Hematopoietic multipotent progenitor cell treated with erythropoietin and hydrocortisone succinate and interleukin-3 and kit ligand, for 6 days (in vitro differentiated cells): ENCODE measurements around the gene RAPGEF6.
A peak's percentile ranks its signal among the peaks of the same experiment; 100 is the strongest.
"Not testable (repeated sequence)": the region's sequence is repeated elsewhere in the genome, so short reads cannot be mapped to it uniquely, and the experiment has no call there.

Experiments
- DNase-seq: peaks from one replicate; pipeline ENCODE4 v3.0.0-alpha.2; 2015

The RAPGEF6 gene

DNA sequence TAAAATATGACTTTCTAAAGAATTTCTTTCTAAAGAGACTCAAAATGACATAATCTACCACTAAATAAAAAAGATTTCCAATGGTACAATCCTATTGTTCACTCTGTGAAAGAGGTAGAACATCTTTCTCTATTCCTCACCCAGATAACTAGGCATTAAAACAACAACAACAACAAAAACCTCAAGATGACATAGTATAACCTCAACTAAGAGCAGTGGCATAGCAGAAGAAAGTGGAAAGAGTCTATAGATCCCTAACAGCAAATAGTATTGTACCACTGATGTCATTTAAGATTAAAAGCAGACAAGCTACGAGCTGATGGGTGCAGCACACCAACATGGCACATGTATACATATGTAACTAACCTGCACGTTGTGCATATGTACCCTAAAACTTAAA lies 29.9 kb downstream of the RAPGEF6 start:
- DNase-seq = no peak

GRCh38 chr5:131595088-131596033 lies 39.7 kb downstream of the RAPGEF6 start:
- DNase-seq = no peak

DNA sequence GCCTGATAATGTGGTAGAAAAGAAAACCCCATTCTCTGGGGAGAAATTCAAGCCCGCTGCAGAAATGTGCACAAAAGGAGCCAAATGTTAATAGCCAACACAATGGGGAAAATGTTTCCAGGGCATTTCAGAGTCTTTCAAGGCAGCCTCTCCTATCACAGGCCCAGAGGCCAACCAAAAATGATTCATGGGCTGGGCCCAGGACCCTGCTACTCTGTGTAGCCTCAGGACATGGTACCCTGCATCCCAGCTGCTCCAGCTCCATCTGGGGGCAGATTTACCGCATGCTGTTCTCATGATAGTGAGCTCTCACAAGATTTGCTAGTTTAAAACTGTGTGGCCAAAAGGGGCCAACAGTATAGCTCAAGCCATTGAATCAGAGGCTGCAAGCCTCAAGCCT lies 41.1 kb downstream of the RAPGEF6 start:
- DNase-seq = no peak

DNA sequence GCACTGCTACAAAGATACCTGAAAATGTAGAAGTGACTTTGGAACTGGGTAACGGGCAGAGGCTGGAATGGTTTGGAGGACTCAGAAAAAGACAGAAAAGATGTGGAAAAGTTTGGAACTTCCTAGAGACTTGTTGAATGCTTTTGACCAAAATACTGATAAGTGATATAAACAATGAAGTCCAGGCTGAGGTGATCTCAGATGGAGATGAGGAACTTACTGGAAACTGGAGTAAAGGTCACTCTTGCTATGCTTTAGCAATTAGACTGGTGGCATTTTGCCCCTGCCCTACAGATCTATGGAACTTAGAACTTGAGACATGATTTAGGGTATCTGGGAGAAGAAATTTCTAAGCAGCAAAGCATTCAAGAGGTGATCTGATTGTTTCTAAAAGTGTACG lies 41.6 kb downstream of the RAPGEF6 start:
- not testable (repeated sequence) for DNase-seq

DNA sequence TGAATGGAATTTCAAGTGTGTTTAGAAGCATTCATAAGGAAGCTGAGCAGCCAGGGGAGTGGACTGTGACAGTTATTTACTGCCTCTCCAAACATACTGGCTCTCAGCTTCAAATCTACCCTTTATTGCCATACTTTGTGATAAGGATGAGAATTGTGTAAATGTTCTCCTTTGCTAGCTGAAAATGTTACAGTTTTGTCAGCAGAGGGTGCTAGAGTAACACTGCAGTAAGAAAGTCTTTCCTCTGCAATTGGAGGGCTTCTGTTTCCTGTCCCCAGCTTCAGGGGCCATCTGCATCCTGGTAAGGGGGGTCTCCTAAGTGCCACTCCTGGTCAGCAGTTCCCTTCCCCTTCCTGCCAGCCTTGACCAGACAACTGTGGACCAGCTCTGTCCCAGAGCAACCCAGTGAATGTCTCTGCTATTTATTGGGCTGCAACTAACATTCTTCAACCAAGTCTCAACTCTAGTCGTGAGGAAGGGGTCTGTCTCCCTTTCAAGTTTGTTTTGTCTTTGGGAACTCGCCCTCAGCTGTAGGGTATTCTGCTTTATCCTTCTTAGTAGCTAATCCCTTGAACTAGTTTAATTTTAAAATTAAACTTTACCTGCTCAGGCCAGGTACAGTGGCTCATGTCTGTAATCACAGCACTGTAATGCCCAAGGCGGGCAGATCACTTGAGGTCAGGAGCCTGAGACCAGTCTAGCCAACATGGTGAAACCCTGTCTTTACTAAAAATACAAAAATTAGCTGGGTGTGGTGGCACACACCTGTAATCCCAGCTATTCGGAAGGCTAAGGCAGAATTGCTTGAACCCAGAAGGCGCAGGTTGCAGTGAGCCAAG lies 45.3 kb downstream of the RAPGEF6 start:
- peak; percentile 87 for DNase-seq

DNA sequence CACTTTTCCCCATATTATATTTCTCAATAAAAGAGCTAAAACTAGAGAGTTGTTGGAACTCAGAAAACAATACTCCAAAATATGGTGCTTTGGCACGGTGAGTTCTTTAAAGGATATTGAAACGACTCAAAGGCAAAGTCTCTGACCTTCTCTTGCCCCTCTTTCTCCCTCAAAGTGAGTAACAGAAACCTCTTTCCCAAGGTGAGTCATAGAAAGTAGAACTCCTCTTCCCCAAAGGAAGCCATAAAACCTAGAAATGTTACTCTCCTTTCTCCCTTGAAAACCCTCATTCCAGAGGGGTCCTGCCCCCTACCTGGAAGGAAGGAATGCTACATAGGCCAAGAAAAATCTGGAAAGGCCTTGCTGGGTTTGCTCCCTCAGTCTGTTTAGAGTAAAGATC lies 47.5 kb downstream of the RAPGEF6 start:
- no peak for DNase-seq

- no peak for DNase-seq
Measured at GRCh38 chr5:131581702-131582101, 53.3 kb downstream of the RAPGEF6 start.

DNA sequence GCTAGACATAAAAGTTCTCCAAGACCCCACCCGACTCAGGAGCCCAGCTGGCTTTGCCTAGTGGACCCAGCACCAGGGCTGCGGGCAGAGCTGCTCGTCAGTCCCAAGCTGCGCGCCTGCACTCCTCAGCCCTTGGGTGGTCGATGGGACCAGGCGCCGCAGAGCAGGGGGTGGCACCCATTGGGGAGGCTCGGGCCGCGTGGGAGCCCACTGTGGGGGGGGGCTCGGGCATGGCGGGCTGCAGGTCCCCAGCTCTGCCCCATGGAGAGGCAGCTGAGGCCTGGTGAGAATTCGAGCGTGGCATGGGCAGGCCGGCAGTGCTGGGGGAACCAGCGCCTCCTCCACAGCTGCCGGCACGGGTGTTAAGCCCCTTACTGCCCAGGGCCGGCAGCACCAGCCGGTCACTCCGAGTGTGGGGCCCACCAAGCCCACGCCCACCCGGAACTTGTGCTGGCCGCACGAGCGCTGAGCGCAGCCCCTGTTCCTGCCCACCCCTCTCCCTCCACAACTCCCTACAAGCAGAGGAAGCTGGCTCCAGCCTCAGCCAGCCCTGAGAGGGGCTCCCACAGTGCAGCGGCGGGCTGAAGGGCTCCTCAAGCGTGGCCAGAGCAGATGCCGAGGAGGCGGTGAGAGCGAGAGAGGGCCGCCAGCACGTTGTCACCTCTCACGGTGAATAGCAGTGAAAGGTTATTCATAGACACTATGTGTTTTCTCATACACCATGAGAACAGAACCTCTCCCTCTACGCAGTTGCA lies 54.9 kb downstream of the RAPGEF6 start:
- no peak for DNase-seq

GRCh38 chr5:131575660-131576227 lies 59.3 kb downstream of the RAPGEF6 start:
- no peak for DNase-seq

- DNase-seq = no peak
Measured at GRCh38 chr5:131571669-131572168, 63.3 kb downstream of the RAPGEF6 start.

DNA sequence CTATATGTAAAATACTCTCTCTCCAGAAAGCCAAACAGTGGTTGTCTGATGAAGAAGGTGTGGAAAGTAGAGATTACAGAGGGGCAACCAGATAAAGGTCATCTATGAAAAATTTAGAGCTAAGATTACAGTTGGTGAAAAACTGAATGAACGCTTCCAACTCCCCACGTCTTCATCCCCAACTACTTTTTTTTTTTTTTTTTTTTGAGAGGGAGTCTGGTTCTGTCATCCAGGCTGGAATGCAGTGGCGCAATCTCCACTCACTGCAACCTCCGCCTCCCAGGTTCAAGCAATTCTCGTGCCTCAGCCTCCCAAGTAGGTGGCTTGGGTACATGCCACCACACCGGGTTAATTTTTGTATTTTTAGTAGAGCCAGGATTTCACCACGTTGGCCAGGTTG lies 64.3 kb downstream of the RAPGEF6 start:
- no peak for DNase-seq

- no peak for DNase-seq
Measured at GRCh38 chr5:131564229-131564652, 70.8 kb downstream of the RAPGEF6 start.

DNA sequence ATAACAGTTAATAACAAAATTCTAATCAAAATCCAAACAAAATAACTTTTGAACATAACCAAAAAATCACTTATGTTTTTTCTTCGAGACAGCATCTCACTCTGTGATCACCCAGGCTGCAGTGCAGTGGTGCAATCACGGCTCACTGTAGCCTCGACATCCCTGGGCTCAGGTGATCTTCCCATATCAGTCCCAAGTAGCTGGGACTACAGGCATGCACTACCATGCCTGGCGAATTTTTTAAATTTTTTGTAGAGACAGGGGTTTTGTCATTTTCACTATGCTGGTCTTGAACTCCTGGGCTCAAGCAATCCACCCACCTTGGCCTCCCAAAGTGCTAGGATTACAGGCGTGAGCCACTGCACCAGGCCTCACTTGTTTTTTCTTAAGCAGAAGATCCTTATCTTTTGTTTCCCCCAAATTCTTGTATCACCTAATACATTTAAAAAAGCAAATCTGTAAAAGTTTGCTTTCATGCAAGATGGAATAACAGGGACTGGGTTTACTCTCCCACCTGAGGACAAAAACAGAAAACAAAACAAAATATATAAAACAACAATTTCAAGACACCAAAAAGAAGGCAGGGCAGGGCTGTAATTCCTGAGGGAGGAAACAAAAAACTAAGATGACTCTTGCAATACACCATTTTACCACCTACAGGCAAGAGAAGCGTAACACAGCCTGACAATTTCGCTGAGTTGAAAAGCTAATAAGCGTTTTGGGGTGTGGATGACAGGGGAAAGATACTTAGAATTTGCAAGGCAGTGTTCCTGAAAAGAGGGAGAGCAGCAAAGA lies 71.4 kb downstream of the RAPGEF6 start:
- peak; percentile 13 for DNase-seq

- DNase-seq = no peak
Measured at GRCh38 chr5:131550606-131551005, 84.4 kb downstream of the RAPGEF6 start.

DNA sequence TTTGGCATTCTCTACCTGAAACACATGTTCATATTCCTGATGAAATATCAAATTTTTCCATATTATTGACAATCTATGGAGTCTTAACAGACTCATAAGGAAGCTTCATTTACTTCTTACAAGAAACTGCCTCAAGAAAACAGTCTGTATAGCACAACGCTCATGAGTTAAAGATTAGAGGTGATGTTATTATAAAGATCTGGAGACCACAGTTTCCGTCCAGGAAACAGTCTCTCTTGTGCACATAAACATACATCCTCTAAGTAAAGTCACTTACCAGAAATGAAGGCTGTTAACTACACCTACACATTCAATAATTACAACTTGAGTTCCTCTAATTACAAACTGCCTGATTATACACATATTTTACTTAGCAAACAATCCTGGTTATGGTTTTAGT lies 86.9 kb downstream of the RAPGEF6 start:
- peak; percentile 45 for DNase-seq

DNA sequence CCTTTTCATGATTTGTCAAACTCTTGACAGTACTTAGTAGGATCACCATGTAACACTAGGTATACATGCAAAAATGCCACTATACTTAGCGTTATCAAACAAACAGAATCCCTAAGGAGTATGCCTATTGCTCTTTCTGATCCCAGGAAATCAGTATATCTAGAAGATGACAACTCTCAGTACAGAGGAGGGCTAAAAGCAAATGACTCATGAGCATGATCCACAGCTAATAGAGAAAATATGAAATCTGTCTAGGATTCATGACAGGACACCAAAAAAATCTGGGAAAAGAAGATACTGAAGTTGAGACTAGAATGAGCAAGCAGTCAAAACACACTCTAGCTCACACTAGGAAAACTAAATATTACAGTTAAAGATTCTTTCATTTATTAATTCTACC lies 89.2 kb downstream of the RAPGEF6 start:
- DNase-seq = no peak

- no peak for DNase-seq
Measured at GRCh38 chr5:131542723-131543122, 92.3 kb downstream of the RAPGEF6 start.

DNA sequence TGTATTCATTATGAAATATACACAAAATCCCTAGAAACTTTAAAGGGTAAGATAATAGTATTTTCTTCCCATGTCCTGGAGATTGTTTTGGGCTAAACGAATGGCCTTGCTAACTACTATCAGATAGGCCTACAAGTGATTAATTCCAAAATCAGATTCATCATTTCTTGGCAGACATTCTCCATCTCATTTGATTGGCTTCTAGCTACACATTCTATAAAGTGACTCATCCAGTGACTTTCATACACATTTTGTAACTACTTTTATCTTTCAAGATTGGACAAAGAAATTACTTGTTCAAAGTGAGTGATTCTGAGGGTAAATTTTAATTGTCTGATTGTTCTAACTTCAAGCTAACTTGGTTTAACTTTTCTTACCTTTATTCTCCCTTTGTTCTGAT lies 93.3 kb downstream of the RAPGEF6 start:
- no peak for DNase-seq

- DNase-seq = no peak
Measured at GRCh38 chr5:131541071-131541470, 94.0 kb downstream of the RAPGEF6 start.

GRCh38 chr5:131539251-131539650 lies 95.8 kb downstream of the RAPGEF6 start:
- no peak for DNase-seq

- DNase-seq = peak; percentile 67
Measured at GRCh38 chr5:131538177-131538593, 96.8 kb downstream of the RAPGEF6 start.
